NCI-H82 treated with DMSO at 0.1 percent for 48 hours (cell line): ENCODE data around the gene PCP2.

Experiments
- DNase-seq: peaks from one replicate; lab custom pipeline; 2025; ENCODE audit not compliant: unreplicated experiment; lab: John Stamatoyannopoulos, UW

Gene PCP2

DNA sequence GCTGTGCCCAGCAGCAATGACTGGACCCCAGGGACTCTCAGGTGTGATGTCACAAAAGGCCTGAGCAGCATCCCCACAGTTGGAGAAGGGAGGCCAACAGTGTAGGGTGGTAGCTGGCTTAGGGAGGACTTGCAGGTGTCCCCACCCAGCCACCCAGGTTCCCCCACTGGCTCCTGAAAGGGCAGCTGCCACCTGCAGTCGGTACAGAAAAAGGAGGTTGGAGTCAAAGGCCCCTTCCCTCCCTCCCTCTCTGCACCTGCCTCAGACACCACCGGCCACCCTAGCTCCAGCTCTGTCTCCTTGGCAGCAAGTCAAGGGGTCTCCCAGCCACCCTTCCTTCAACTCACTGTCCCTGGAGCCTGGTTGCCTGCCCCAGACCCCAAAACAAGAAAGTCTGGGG, at the start of gene PCP2:
PCP2 (minus strand) TSS at position 22 of the 400 bp plus-strand sequence. CDS start 262 bp downstream, outside the sequence.
- no peak for DNase-seq

DNA sequence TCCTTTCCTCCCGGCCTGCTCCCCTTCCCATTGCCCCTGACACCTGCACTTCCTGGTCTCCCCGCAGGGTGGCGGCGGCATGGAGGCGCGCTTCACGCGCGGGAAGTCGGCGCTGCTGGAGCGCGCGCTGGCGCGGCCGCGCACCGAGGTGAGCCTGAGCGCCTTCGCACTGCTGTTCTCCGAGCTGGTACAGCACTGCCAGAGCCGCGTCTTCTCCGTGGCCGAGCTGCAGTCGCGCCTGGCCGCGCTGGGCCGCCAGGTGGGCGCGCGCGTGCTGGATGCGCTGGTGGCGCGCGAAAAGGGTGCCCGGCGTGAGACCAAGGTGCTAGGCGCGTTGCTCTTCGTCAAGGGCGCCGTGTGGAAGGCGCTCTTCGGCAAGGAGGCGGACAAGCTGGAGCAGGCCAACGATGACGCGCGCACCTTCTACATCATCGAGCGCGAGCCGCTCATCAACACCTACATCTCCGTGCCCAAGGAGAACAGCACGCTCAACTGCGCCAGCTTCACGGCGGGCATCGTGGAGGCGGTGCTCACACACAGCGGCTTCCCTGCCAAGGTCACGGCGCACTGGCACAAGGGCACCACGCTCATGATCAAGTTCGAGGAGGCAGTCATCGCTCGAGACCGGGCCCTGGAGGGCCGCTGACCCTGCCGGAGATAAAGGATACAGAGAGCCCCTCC, 48.8 kb upstream of the PCP2 start:
- DNase-seq, result no peak

DNA sequence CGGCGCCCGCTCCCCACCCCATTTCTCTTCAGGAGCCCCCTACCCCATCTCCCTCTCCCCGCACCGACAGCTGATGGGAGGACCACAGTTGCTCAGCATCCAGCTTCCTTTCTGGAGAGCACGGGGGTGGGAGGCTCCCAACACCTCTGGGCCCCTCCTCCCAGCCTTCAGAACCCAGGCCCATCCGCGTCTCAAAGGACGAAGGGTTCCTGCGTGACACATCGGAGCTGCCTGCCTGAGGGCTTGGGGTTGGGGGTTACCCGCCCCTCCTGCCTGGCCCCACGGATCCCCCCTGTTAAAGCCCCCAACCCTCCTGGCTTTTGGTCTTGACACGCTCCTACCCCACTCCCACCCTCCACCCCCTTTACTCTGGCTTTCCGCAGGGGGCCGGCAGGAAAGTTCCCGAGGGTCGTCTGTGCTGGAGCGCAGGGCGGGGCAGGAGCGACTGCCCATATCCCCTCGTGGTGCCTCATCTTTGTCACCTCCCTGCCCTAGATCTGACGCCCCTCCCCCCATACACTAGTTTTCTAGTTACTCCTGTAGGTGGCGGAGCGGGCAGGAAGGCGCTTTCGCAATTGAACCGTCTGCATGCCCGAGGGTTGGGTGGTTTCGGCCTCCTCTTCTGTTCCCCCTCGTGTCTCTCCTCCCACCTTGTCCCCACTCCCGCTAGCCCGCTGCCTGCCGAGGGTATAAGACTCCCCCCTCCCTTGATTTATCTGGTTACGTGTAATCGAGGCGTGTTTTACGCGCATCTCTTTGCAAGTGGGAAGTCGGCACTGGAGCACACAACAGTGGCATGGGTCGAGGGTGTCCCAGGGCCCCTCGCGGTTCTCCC, 48.0 kb upstream of the PCP2 start:
- DNase-seq, result peak; percentile 9

DNA sequence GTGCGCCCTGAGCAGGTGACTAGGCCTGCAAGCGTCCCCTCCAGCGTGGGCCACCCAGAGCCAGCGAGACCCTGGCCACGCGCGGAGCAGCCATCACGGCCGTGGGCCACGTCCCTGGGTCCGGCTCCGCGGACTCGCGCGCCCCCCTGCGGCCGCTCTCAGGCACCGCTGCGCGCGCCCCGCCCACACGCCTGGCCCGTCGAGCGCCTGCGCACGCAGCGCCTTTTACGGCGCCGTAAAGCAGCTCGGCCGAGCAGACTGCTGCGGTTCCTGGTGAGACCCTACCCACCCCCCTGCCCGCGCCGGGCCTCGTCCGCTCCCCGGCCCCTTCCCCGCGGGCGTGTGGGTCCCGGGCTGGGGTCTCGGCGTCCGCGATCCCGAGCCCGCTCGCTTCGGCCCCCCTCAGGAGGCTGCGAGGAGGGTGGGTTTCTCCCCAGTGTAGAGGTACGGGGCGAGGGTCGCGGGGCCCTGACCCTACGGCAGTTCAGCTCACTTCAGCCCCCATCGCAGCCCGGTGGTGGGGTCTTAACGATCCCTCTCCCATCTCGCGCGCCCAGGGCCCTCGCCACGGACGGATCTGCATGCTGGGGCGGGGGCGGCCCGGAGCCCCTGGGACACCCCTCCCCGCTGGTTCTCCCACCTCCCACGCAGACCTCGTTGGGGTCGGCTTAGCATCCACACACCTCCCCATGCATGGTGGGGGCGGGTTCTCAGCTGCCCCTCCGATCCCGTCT, 47.3 kb upstream of the PCP2 start, which contains the start of gene TRAPPC5:
TRAPPC5 (plus strand) TSS at position 228 of the 734 bp plus-strand sequence. CDS start 1,421 bp downstream, outside the sequence.
- DNase-seq, result no peak

DNA sequence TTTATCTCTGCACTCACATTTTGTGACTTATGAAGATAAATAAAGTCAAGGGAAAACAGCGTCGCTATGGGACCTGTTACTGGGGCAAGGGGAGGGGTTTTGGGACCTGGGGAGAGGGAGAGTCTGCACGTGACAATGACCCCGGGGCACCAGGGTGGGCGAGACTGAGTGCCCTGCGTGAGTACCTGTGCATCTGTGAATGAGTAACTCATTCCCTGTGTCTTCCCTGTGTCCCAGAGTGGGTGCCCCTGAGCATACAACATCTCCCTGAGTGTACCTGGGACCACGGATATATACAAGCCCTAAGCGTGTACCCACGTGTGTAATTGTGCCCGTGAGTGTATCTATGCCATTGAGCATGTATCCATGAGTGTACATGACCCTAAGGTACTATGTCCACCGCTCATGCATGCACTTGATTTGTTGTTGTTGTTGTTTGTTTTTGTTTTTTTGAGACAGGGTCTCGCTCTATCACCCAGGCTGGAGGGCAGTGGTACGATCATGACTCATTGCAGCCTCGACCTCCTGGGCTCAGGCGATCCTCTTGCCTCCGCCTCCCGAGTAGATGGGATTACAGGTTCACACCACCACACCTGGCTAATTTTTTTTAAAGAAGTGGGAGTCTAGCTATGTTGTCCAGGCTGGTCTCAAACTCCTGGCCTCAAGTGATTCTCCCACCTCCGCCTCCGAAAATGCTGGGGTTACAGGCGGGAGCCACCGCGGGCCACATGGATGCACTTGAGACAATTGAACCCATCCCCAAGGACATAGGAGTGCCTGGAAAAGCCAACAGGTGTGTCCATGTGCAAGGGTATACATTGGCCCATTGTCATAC, 46.5 kb upstream of the PCP2 start:
- DNase-seq, result no peak

DNA sequence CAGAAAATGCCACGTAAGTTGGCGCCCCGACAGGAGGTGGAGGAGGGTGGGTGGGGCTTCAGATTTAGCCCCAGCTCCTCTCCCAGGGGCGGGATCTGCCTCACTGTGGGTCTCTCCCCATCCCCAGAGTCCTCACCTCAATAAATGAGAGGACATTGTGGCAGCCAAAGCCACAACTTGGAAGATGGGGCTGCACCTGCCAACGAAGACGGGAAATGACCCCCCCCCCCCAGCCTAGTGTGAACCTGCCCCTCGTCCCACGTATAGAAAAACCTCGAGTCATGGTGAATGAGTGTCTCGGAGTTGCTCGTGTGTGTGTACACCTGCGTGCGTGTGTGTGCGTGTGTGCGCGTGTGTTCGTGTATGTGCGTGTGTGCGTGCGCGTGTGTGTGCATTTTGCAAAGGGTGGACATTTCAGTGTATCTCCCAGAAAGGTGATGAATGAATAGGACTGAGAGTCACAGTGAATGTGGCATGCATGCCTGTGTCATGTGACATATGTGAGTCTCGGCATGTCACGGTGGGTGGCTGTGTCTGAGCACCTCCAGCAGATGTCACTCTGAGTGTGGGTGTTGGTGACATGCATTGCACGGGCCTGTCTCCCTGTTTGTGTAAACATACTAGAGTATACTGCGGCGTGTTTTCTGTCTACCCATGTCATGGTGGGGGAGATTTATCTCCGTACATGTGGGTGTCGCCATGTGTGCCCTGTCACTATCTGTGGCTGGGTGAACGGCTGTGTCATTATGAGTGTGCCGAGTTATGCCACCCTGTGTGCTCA, 45.6 kb upstream of the PCP2 start:
- DNase-seq, result peak; percentile 52

DNA sequence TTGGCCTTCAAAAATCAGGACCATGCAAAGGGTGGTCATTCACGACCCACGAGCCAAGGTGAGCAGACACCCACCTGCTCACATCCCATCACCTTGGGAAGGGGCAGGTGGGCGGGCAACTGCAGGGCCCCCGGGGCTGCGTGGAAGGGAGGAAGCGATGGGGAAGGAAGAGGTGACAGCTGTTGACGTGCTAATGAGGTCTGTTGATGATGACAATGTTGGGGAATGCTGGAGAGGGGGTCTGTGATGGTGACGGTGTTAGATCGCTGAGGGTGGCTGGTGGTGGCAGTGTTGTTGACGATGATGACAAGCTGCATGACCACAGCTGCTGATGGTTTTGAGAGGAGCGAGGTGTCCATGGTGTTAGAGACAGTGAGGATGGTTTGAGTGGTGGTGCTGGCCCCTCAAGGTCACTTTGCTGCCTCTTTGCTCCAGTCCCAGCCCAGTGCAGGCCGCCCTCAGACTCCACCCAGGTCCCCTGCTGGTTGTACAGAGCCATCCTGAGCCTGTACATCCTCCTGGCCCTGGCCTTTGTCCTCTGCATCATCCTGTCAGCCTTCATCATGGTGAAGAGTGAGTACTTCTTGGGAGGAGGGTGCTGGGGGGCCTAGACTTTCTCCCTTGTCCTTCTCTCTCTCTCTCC, 44.3 kb upstream of the PCP2 start:
- no peak for DNase-seq

DNA sequence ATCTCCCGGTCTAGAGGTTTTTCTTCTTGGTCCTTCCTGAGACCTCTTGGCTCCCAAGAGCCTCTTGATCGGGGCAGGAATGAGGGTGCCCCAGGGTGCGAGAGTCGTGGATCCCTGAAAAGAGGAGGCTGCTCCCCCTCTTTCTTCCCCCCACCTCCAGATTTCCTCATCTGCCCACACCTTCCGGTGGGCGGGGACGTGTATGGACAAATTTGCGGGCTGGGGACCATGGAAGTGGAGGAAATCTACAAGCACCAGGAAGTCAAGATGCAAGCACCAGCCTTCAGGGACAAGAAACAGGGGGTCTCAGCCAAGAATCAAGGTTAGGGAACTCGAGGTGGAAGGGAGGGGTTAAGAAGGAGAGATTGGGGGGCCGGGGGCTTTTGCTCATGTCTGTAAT, 43.3 kb upstream of the PCP2 start, which contains the start of gene MCEMP1:
MCEMP1 (plus strand) TSS at position 237 of the 400 bp plus-strand sequence; CDS start at position 268, 31 bp downstream.
- no peak for DNase-seq

DNA sequence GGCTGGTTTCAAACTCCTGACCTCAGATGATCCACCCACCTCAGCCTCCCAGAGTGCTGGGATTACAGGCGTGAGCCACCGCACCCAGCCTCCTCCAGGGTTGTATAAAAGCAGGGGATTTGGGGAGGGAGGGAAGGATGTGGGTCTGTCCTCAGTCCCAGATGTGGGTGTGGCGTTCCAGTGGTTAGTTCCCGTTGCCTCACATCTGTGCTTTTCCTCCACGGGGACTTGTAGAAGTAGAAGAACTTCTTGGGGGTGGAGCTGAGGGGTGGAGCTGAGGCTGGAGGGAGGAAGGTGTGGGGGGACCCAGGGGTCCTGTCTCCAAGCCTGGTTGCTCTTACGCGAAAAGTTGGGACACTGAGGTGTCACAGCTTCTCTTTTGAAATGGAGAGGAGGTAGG, 42.9 kb upstream of the PCP2 start:
- no peak for DNase-seq

DNA sequence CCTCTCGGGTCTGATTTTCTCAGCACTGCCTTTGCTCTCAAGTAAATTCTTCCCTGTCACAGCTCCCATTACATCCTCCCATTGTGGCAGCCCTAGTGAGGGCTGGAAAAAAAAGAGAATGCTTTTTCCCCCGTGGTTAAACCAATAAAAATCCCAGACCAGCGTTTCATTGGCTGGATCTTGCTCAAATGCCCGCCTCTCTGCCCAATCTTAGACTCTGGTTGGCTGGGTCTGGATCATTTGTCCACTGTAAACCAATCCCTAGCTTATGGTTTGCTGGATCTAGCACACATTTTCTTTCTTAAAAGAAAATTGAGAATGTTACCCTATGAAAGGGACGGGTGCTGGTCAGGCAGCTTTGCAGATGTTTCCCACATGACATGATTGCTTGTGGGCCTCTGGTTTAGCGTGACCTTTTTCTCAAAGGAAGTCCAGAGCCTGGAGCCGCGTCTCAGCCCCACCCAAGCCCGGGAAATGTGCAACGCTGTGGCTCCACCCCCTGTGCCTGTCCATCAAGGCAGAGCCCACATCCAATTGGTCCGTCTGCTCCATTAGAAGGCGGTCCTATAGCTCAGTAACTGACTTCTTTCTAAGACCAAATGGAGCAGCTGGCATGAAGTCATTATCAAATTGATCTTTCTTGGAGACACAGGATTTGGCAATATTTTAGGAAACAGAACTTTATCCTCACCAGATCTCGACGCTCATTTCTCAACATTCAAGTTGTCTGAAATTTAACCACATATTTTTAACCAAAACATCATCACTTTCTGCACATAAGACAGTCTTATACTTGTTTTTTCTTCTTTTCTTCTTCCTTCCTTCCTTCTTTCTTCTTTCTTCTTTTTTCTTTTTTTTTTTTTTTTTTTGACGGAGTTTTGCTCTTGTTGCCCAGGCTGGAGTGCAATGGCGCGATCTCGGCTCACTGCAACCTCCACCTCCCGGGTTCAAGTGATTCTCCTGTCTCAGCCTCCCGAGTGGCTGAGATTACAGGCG, 40.8 kb upstream of the PCP2 start:
- peak; percentile 57 for DNase-seq

DNA sequence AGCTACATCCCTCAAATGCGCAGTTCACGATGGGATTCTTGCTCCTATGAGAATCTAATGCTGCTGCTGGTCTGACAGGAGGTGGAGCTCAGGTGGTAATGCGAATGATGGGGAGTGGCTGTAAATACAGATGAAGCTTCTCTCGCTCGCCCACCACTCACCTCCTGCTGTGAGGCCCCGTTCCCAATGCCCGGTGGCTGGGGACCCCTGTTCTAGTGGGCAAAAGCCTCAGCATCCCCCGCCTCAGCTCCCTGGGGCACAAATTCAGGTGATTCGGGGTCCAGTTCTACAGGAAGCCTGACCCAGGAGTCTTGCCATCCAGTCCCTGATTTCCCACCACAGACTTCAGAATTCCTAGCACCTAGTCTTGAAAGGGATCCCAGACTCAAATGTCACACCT, 39.0 kb upstream of the PCP2 start:
- no peak for DNase-seq

DNA sequence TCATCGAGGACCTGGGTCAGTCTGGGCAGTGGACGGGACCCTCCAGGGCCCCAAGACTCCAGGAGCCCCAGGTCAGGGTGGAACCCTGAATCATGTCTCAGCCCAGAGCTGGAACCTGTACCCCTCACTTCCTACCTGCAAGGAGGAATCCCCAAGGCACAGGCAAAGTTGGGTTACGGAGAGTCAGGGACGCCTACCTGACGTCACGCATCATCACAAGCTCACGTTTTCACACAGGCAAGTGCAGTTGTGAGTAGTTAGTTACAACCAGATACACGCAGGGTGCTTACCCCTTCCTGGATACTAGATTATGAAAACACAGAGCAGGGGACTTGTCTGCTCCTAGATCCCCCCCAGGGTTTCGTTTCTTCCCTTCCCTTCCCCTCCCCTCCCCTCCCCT, 37.3 kb upstream of the PCP2 start:
- no peak for DNase-seq

DNA sequence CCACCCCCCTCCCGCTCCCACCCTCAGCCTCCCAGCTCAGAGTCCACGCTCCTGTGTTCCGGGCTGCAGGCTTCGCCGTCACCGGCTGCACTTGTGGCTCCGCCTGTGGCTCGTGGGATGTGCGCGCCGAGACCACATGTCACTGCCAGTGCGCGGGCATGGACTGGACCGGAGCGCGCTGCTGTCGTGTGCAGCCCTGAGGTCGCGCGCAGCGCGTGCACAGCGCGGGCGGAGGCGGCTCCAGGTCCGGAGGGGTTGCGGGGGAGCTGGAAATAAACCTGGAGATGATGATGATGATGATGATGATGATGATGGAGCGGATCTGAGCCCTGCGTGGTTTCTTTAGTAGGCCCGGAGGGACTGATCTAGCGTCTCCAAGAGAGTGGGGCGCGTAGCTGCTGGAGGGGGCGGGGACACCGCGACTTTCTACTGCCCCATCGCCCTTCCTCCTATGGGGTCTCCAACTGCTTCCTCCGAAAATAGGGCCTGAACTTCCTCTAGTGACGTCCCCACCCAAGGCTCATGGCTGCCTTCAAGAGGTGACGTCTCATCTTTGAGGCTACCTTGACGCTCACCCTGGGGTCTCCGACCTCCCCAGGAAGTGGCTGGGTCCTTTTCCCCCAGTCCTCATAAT, 36.7 kb upstream of the PCP2 start:
- no peak for DNase-seq

DNA sequence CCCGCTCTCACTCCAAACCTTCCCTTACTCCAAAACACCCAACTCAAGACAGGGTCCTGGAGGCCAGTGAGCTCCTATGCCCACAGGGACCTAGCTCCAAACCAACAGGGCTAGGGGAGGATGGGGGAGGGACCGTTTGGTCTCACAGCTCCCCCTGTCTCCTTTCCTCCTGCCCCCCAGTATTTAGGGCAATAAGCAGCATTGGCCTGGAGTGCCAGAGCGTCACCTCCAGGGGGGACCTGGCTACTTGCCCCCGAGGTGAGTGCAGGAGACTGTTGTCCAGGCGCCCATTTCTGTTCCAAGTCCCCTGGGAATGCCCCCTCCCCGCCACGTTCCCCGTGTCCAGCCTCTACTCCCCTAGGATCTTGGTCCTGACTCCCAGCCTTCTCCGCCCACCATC, 36.1 kb upstream of the PCP2 start:
- no peak for DNase-seq

DNA sequence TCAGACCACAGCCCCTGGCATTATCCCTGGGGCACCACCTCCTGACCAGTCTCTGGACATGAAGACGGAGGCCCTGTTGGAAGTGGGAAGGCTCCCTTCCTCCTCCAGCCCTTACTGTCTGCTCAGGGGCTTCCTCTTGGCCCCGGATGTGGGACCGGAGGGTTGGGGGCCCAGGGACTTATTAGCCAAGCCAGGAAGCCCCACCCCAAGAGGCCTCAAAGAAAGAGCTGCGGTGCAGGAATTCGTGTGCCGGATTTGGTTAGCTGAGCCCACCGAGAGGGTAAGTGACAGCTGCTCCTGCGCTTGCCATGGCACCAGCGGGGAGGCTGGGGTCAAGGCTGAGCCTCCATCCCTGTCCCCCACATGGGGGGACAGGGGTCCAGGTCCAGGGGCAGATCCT, 35.3 kb upstream of the PCP2 start, which contains the start of gene RETN:
RETN (plus strand) TSS at position 208 of the 400 bp plus-strand sequence. CDS start 278 bp downstream, outside the sequence.
- no peak for DNase-seq

DNA sequence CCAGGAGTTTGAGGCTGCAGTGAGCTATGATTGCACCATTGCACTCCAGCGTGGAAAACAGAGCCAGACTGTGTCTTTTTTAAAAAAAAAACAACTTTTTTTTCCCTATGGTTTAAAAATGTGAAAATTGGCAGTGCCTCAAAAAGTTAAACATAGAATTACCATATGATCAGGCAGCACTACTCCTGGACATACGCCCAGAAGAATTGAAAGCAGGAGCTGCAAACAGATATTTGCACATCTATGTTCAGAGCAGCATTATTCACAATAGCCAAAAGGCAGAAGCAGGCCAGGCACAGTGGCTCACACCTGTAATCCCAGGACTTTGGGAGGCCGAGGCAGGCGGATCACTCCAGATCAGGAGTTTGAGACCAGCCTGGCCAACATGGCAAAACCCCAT, 31.6 kb upstream of the PCP2 start:
- no peak for DNase-seq

DNA sequence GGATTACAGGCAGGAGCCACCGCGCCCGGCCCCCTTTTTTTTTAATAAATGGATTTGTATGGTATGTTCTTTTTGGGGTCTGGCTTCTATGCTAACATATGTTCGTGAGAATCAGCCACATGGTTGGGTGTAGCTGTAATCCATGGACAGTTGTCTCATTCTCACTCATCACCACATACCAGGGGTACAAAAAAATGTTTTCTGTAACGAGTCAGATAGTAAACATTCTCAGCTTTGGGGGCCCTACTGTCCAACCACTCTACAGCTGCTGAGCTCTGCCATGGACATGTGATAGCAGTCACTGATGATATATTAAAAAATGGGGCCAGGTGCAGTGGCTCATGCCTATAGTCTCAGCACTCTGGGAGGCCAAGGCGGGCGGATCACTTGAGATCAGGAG, 30.2 kb upstream of the PCP2 start:
- no peak for DNase-seq

DNA sequence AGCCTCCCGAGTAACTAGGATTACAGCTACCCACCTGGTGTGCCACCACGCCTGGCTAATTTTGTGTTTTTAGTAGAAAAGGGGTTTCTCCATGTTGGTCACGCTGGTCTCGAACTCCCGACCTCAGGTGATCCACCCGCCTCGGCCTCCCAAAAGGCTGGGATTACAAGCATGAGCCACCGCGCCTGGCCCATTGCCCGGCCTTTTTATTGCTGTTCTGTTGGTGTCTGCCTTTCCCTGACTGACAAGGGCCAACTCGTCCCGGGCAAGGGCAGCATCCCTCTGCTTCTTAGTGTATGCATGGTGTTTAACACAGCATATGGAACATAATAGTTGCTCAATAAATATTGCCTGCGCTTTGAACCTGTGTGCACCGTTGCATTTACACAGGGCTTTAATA, 29.1 kb upstream of the PCP2 start:
- no peak for DNase-seq
